Cardiac fibroblast (primary cell): ENCODE measurements around the gene STYXL1.

ENCODE experiments used
- DNase-seq, 2 donors: peaks; one replicate each; pipeline versions ENCODE4 v3.0.0 to v3.0.0-alpha.2; 2010; ENCODE audit warnings: low read depth in 2 of 2
- H3K4me3 ChIP-seq, 2 donors: replicated peaks in 1 of 2; 1 replicate in 1 of 2; 2 replicates in 1 of 2; pipeline ENCODE4 v1.5.1; 2011; ENCODE audit warnings: low read depth in 2 of 2, low read length in 2 of 2, mild to moderate bottlenecking in 2 of 2, moderate library complexity in 1 of 2
- CTCF ChIP-seq: IDR thresholded peaks from one replicate; pipeline ENCODE4 v1.5.1; 2011; ENCODE audit warnings: low read depth, mild to moderate bottlenecking, low read length, inconsistent platforms

STYXL1 gene

GRCh38 chr7:75992083-75992755 lies 55.6 kb downstream of the STYXL1 start:
- TF ChIP-seq CTCF: no peak
- H3K4me3 ChIP-seq: no peak overlapping the region
- no peak for DNase-seq

GRCh38 chr7:75991531-75992082 lies 56.2 kb downstream of the STYXL1 start:
- TF ChIP-seq CTCF: no peak

GRCh38 chr7:75989500-75990388 lies 58.1 kb downstream of the STYXL1 start:
- DNase-seq: no peak
- H3K4me3 ChIP-seq: no peak overlapping the region
- no peak for TF ChIP-seq CTCF

More at GRCh38 chr7:75991531-75992082, 56.2 kb downstream of the STYXL1 start:
- DNase-seq: no peak
- no peak overlapping the region for H3K4me3 ChIP-seq

- H3K4me3 ChIP-seq: no peak overlapping the region
- no peak for DNase-seq
- no peak for TF ChIP-seq CTCF
Measured at GRCh38 chr7:75988568-75989499, 59.0 kb downstream of the STYXL1 start.

- DNase-seq: no peak
- TF ChIP-seq CTCF: no peak
- H3K4me3 ChIP-seq: no peak overlapping the region
Measured at GRCh38 chr7:75987805-75988567, 59.8 kb downstream of the STYXL1 start.
